ENCODE data around the gene MPO.

Gene MPO

DNA sequence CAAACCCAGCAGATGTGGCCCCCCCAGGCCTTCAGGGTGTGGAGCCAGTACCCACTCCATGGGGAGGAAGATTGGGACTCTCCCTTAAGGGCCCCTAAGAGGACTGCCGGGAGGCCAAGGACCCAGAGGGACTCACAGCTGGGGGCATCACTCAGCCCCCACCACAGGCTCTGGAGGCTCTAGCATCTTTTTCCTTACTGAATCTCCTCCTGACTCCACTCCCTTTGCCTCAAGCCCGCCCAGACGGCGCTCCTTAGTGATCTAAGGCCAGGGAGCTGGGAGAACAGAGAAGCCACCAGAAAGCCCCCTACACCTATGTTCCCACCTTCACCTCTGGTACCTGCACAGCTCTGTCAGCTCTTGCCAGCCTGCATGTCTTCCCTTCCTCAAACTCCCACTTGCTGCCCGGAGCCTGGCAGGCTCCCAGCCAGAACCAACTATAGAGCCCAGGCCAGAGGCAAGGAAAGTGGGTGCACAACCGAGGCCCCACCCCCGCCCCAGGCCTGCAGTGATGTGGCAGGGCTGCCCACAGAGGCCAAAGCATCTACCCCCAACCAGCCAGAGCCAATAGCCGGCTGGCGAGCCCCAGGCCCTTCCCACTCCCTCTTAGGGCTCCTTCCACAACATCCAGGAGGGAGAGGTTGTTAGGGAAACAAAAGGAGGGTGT, 22.3 kb upstream of the MPO start:
- Histone ChIP-seq H3K36me3 (ENCODE audit: control insufficient read depth, insufficient read depth, low read length, severe bottlenecking) (no peaks in the 10 kb centered on the region), H3K4me3 (ENCODE audit: low read length) (no peak overlapping the region), H3K4me1 (ENCODE audit: control insufficient read depth, insufficient read depth, low read length) (no peaks in the 10 kb centered on the region), H3K9ac (ENCODE audit: low read length) (no peak overlapping the region), H3K9me3 (ENCODE audit: control insufficient read depth, low read length) (peaks cover 6% of the 10 kb centered on the region), H3K27me3 (replicated peaks; ENCODE audit: control insufficient read depth, insufficient read depth, low read length) (peaks cover 65% of the 10 kb centered on the region)
- DNase-seq (ENCODE audit: low read depth): no peak

DNA sequence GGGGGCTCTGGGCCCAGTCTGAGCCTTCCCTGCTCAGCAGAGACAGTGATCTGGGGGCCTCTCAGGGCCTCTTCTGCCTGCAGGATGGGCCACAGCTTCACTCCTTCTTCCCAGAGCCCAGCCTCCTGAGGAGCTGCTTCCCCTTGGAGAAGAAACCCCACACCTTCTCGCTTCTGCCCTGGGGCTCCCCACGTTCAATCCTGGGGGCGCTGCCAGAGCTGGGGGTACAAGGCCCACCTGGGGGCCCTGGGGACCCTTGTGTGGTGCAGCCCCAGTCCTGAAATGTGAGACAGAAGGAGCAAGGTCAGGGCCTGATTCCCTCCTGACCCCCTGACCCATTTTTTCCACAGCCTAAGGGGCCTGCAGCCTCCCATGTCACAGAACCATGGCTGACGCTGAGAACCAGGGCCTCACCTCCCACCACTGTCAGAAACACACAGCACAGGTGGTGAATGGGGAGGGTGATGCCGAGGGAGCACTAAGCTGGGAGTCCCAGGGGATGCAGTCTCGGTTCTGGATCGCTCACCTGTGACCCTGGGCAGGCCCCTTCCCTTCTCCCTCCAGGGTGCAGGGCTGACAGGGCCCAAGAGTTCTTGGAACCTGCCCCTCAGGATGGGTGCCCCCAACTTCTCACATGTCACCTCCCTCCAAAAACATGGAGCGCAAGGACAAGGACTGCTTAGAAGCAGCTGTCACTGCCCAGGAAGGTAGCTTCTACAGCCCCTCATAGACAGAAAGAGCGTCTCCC, 21.6 kb upstream of the MPO start:
- DNase-seq (ENCODE audit: low read depth): no peak
- no peak overlapping the region for H3K9ac ChIP-seq (ENCODE audit: low read length)
- peaks cover 64% of the 10 kb centered on the region for H3K27me3 ChIP-seq (replicated peaks; ENCODE audit: control insufficient read depth, insufficient read depth, low read length)
- no peaks in the 10 kb centered on the region for H3K36me3 ChIP-seq (ENCODE audit: control insufficient read depth, insufficient read depth, low read length, severe bottlenecking)
- no peak overlapping the region for H3K4me3 ChIP-seq (ENCODE audit: low read length)
- H3K4me1 ChIP-seq (ENCODE audit: control insufficient read depth, insufficient read depth, low read length): no peaks in the 10 kb centered on the region
- peaks cover 6% of the 10 kb centered on the region for H3K9me3 ChIP-seq (ENCODE audit: control insufficient read depth, low read length)

DNA sequence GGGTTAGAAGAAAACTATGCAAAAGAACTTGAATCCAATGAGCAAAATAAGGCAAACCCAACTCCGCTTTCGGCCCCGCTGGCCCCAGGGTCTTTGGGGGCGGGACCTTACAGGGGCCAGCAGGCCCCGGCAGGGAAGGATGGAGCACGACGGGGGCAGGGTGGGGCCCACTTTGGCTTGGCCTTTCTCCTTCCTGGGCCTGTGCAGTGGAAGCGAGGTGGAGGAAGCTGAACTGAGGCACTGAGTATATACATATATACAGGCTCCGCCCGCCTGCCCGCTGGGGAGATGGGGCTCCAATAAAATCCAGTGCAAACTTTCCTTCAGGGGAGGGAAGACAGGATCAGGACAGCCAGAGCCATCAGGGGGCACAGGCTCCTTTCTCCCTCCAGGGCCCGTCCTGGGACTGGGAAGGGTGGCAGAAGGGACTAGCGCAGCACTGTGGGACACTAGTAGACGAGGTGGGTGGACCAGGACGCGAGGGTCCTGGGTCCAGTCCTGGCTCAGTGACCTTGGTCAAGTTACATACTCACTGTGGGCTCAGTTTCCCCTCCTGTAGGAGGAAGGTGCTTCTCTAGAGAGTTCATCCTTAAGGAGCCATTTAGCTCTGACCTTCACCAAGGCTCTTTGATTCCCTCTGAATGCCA, 20.9 kb upstream of the MPO start:
- DNase-seq (ENCODE audit: low read depth): no peak
- H3K36me3 ChIP-seq (ENCODE audit: control insufficient read depth, insufficient read depth, low read length, severe bottlenecking): no peaks in the 10 kb centered on the region
- no peak overlapping the region for H3K4me3 ChIP-seq (ENCODE audit: low read length)
- no peak overlapping the region for H3K9ac ChIP-seq (ENCODE audit: low read length)
- peaks cover 6% of the 10 kb centered on the region for H3K9me3 ChIP-seq (ENCODE audit: control insufficient read depth, low read length)
- H3K27me3 ChIP-seq (replicated peaks; ENCODE audit: control insufficient read depth, insufficient read depth, low read length): peaks cover 57% of the 10 kb centered on the region
- no peaks in the 10 kb centered on the region for H3K4me1 ChIP-seq (ENCODE audit: control insufficient read depth, insufficient read depth, low read length)

DNA sequence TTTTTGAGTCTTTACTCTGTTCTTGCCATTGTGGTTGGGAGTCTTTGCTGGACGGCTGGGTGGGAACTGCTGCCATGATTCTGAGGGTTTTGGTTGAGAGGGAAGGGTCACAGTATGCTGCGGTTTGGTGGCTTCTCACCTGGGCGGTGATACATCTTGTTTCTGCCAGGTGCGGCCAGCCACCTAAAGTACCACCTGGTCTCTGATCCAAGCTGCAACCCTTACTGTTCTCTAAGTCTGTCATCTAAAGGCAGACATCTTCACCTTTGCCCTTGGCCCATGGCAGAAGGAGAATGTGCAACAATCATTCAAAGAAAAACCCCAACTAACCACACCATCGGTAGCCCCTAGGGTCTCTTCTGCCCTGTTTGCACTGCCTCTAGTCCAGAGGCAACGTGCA, 19.6 kb upstream of the MPO start:
- Histone ChIP-seq H3K4me3 (ENCODE audit: low read length) (no peak overlapping the region), H3K4me1 (ENCODE audit: control insufficient read depth, insufficient read depth, low read length) (no peaks in the 10 kb centered on the region), H3K9ac (ENCODE audit: low read length) (no peak overlapping the region), H3K27me3 (replicated peaks; ENCODE audit: control insufficient read depth, insufficient read depth, low read length) (peaks cover 53% of the 10 kb centered on the region), H3K9me3 (ENCODE audit: control insufficient read depth, low read length) (peaks cover 6% of the 10 kb centered on the region), H3K36me3 (ENCODE audit: control insufficient read depth, insufficient read depth, low read length, severe bottlenecking) (no peaks in the 10 kb centered on the region)
- no peak for DNase-seq (ENCODE audit: low read depth)

DNA sequence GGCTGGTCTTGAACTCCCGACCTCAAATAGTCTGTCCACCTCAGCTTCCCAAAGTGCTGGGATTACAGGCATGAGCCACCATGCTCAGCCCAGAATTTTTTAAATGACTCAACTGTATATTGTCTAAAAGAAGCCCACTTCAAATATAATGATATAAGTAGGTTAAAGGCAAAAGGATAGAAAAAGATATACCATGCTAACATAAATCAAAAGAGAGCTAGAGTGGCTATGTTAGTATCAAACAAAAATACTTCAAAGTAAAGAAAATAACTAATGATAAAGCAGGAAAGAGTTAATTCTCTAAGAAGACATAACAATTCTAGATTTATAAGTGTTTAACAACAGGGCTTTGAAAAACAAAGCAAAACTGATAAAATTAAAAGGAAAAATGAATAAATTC, 13.3 kb upstream of the MPO start:
- Histone ChIP-seq H3K27me3 (replicated peaks; ENCODE audit: control insufficient read depth, insufficient read depth, low read length) (peaks cover 30% of the 10 kb centered on the region), H3K9ac (ENCODE audit: low read length) (no peak overlapping the region), H3K9me3 (ENCODE audit: control insufficient read depth, low read length) (peaks cover 6% of the 10 kb centered on the region), H3K4me3 (ENCODE audit: low read length) (no peak overlapping the region), H3K4me1 (ENCODE audit: control insufficient read depth, insufficient read depth, low read length) (no peaks in the 10 kb centered on the region), H3K36me3 (ENCODE audit: control insufficient read depth, insufficient read depth, low read length, severe bottlenecking) (no peaks in the 10 kb centered on the region)
- no peak for DNase-seq (ENCODE audit: low read depth)

DNA sequence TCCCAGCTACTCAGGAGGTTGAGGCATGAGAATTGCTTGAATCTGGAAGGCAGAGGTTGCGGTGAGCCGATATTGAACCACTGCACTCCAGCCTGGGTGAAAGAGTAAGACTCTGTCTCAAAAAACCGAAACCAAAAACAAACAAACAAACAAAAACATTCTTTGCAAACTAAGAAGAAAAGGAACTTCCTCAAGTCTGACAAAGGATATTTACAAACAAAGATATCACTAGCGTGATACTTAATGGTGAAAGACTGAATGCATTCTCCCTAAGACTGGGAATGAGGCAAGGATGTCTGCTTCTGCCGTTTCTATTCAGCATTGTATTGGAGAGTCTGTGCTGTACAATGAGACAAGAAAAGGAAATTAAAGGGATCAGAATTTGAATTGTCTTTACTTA, 10.5 kb upstream of the MPO start:
- H3K4me1 ChIP-seq (ENCODE audit: control insufficient read depth, insufficient read depth, low read length): no peaks in the 10 kb centered on the region
- H3K9me3 ChIP-seq (ENCODE audit: control insufficient read depth, low read length): no peaks in the 10 kb centered on the region
- H3K4me3 ChIP-seq (ENCODE audit: low read length): no peak overlapping the region
- H3K36me3 ChIP-seq (ENCODE audit: control insufficient read depth, insufficient read depth, low read length, severe bottlenecking): no peaks in the 10 kb centered on the region
- peaks cover 35% of the 10 kb centered on the region for H3K27me3 ChIP-seq (replicated peaks; ENCODE audit: control insufficient read depth, insufficient read depth, low read length)
- H3K9ac ChIP-seq (ENCODE audit: low read length): no peak overlapping the region
- no peak for DNase-seq (ENCODE audit: low read depth)

DNA sequence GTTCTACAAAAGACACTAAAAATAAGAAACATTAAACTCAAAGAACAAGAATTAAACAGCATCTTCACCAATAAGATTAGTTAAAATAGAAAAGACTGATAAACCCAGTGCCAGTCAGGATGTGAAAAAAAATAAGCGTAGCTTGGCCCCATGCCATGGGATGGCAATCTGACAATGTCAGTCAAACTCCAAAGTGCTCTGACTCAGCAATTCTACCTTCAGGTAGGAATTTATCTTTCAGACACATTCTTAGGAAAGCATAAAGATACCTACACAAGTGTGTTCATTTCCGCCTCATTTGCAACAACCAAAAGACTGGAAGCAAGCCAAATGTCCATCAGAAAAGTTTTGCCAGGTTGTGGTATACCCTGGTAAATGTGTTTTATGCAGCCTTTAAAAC, 9.1 kb upstream of the MPO start:
- Histone ChIP-seq H3K36me3 (ENCODE audit: control insufficient read depth, insufficient read depth, low read length, severe bottlenecking) (no peaks in the 10 kb centered on the region), H3K27me3 (replicated peaks; ENCODE audit: control insufficient read depth, insufficient read depth, low read length) (peaks cover 35% of the 10 kb centered on the region), H3K4me3 (ENCODE audit: low read length) (no peak overlapping the region), H3K9me3 (ENCODE audit: control insufficient read depth, low read length) (no peaks in the 10 kb centered on the region), H3K4me1 (ENCODE audit: control insufficient read depth, insufficient read depth, low read length) (peaks cover 5% of the 10 kb centered on the region), H3K9ac (ENCODE audit: low read length) (no peak overlapping the region)
- DNase-seq (ENCODE audit: low read depth): no peak

DNA sequence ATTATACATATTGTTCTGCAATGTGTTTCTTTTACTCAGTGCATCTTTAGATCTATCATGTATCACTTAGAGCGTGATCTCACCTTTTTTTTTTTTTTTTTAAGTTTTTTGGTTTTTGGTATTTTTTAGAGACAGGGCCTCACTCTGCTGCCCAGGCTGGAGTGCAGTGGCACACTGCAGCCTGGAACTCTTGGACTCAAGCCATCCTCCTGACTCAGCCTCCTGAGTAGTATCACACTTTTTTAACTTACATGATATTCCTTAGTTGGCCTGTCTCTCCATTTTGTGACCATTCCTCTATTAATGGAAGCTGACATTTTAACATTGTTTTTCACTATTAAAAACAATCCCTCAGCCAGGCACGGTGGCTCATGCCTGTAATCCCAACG, 4.7 kb upstream of the MPO start:
- H3K36me3 ChIP-seq (ENCODE audit: control insufficient read depth, insufficient read depth, low read length, severe bottlenecking): no peaks in the 10 kb centered on the region
- no peaks in the 10 kb centered on the region for H3K9me3 ChIP-seq (ENCODE audit: control insufficient read depth, low read length)
- no peak for DNase-seq (ENCODE audit: low read depth)
- H3K27me3 ChIP-seq (replicated peaks; ENCODE audit: control insufficient read depth, insufficient read depth, low read length): peaks cover 33% of the 10 kb centered on the region
- H3K4me3 ChIP-seq (ENCODE audit: low read length): no peak overlapping the region
- no peak overlapping the region for H3K9ac ChIP-seq (ENCODE audit: low read length)
- peaks cover 5% of the 10 kb centered on the region for H3K4me1 ChIP-seq (ENCODE audit: control insufficient read depth, insufficient read depth, low read length)

DNA sequence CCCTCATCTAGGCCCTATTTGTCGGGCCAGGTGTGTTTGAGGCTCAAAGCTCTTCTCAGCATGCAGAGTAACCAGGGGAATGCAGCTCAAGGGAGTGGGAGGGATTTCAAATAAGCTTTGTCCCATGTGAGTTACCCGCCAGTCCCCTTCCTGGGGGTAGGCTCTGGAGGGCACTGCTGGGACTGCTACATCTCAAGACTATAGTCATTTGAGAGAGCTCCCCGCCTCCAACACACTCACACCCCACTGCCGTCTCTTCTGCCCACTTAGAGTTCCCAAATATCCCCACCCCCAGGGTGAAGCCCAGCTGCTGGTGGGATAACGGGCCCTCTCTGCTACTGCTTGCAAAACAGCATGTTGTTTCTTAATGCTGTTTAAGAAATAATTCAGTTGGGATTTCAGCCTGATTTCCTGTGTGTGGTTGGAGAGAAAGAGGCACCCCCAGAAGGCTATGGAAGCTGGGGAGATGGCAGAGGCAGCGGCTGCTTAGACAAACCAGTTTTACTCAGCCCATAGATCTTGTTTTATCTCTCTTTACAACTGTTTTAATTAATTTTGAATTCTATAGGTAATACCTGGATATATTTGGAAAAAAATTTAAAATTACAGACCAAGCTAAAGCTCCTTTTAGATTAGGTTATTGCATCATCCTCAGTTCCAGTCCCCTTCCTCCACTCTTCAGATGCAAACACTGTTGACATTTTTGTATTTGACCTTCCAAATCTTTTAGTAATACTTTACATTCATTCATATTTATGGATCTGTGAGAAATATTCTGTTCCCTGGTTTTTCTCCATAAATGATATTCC, 4.1 kb upstream of the MPO start:
- H3K4me3 ChIP-seq (ENCODE audit: low read length): no peak overlapping the region
- H3K36me3 ChIP-seq (ENCODE audit: control insufficient read depth, insufficient read depth, low read length, severe bottlenecking): no peaks in the 10 kb centered on the region
- no peak for DNase-seq (ENCODE audit: low read depth)
- peaks cover 34% of the 10 kb centered on the region for H3K27me3 ChIP-seq (replicated peaks; ENCODE audit: control insufficient read depth, insufficient read depth, low read length)
- no peaks in the 10 kb centered on the region for H3K9me3 ChIP-seq (ENCODE audit: control insufficient read depth, low read length)
- no peak overlapping the region for H3K9ac ChIP-seq (ENCODE audit: low read length)
- peaks cover 5% of the 10 kb centered on the region for H3K4me1 ChIP-seq (ENCODE audit: control insufficient read depth, insufficient read depth, low read length)

DNA sequence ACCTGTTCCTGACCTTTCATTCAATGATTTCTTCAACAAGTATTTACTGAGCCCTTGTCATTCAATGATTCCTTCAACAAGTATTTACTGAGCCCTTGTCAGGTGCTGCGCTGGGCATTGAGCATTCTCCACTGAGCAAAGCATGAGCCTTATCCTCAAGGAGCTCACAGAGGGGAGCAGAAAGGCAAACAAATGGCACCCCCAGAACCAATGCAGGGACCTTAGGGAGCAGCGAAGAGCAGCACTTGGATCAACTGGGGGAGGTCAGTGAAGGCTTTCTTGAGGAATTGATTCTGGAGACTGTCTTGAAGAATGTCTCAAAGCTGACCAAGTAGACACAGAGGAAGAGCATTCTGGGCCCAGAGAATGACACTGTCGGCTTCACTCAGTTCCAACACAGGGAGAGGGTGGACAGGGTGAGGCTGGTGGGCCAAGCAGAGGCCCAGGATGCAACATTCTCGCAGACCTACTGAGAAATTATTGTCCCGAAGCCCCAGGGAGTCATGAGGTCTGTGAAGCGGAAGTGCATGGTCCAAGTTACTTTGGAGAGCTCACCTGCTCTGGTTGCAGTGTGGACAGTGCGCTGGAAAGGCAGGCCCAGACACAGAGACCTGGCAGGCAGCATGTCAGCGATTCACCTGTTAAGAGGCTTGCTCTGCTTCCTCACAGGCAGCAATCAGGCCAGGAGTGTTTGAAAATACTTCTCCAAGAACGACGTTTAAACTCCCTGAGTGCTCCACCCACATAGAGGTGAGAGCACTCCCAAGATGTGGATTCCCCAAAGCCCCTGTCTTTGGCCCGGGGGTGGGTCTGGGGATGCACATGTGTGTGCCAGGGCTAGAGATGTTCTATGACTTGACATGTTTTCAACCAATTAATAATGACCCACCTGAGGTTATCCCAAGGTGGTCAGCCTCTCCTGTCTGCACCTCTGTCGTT, 3.2 kb upstream of the MPO start:
- Histone ChIP-seq H3K36me3 (ENCODE audit: control insufficient read depth, insufficient read depth, low read length, severe bottlenecking) (no peaks in the 10 kb centered on the region), H3K27me3 (replicated peaks; ENCODE audit: control insufficient read depth, insufficient read depth, low read length) (peaks cover 34% of the 10 kb centered on the region), H3K4me3 (ENCODE audit: low read length) (no peak overlapping the region), H3K4me1 (ENCODE audit: control insufficient read depth, insufficient read depth, low read length) (peaks cover 6% of the 10 kb centered on the region), H3K9me3 (ENCODE audit: control insufficient read depth, low read length) (no peaks in the 10 kb centered on the region), H3K9ac (ENCODE audit: low read length) (no peak overlapping the region)
- no peak for DNase-seq (ENCODE audit: low read depth)

All from adipocyte (in vitro differentiated cells).